Measurements from ENCODE around the gene PRRX1.

The PRRX1 gene

GRCh38 chr1:170692866-170693575 lies 29.1 kb downstream of the PRRX1 start:
- no peak for DNase-seq (ENCODE audit: low read depth)

GRCh38 chr1:170694172-170694926 lies 30.4 kb downstream of the PRRX1 start:
- no peak for DNase-seq (ENCODE audit: low read depth)

- no peak for DNase-seq (ENCODE audit: low read depth)
Observed at GRCh38 chr1:170695955-170696590, 32.1 kb downstream of the PRRX1 start.

GRCh38 chr1:170696591-170697290 lies 32.8 kb downstream of the PRRX1 start:
- no peak for DNase-seq (ENCODE audit: low read depth)

- DNase-seq (ENCODE audit: low read depth): no peak
Observed at GRCh38 chr1:170697316-170697715, 33.4 kb downstream of the PRRX1 start.

- no peak for DNase-seq (ENCODE audit: low read depth)
Observed at GRCh38 chr1:170698301-170699275, 34.7 kb downstream of the PRRX1 start.

- no peak for DNase-seq (ENCODE audit: low read depth)
Observed at GRCh38 chr1:170699696-170700095, 35.8 kb downstream of the PRRX1 start.

DNA sequence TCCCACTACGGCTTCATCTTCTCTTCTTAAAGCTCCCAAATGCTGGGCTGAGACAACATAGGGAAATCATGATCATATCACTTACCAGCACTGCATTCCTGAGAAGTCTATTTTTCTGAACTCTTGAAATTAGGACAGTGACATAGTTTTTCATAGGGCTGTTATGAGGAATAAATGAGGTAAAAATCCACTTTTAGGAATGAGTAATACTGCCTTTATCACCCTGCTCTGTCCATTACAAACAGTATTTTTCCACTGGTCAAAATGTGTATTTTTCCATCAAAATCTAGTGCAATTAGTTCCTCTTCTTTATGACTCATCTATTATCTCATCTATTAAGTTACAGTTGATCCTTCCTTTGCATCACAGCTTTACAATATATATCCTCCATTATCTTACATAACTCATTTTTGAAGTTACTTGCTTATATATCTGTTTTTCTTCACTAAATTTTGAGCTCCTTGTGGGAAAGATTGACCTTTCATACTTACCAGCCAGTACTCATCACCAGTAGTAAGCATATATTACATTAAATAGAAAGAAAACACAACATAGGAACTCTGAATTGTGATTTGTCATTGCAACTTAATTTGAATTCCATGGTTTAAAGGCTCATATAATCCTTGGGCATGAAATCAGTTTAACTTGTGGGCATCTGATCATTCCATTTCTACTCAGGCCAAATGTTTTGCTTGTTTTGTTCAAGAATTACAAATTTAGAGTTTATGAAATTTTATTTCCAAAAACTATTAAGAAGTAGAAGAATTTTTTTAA lies 37.1 kb downstream of the PRRX1 start:
- DNase-seq (ENCODE audit: low read depth): no peak

DNA sequence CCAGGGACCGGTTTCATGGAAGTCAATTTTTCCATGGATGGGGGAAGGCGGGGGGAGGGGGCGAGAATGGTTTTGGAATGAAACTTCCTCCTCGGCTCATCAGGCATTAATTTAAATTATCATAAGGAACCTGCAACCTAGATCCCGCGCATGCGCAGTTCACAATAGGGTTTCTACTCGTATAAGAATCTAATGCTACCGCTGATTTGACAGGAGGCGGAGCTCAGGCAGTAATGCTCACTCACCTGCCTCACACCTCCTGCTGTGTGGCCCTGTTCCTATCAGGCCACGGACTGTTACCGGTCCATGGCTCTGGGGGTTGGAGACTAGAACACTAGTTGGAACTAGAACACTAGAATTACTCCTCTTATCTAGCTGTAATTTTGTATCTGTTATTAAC lies 38.0 kb downstream of the PRRX1 start:
- no peak for DNase-seq (ENCODE audit: low read depth)

GRCh38 chr1:170703591-170703990 lies 39.7 kb downstream of the PRRX1 start:
- no peak for DNase-seq (ENCODE audit: low read depth)

GRCh38 chr1:170704256-170704655 lies 40.3 kb downstream of the PRRX1 start:
- no peak for DNase-seq (ENCODE audit: low read depth)

DNA sequence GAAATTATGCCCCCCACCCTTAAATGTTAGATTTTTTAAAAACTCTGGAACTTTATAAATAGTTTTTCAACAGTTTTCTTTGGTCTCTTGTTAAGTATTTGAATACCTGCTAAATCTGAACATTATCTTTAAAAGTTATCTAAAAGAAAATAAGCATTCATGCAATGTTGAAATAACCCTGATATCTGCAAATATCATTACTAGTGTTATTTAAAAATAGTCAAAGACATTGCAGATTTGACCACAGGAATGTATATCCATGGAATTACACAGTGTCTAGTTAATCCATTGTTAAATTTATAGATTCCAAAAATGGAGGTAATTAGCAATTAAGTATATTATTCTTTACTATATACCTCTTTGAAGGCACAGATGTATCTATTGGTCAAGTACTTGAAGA lies 42.0 kb downstream of the PRRX1 start:
- no peak for DNase-seq (ENCODE audit: low read depth)

- no peak for DNase-seq (ENCODE audit: low read depth)
Observed at GRCh38 chr1:170707117-170707516, 43.2 kb downstream of the PRRX1 start.

- no peak for DNase-seq (ENCODE audit: low read depth)
Observed at GRCh38 chr1:170707959-170708655, 44.2 kb downstream of the PRRX1 start.

DNA sequence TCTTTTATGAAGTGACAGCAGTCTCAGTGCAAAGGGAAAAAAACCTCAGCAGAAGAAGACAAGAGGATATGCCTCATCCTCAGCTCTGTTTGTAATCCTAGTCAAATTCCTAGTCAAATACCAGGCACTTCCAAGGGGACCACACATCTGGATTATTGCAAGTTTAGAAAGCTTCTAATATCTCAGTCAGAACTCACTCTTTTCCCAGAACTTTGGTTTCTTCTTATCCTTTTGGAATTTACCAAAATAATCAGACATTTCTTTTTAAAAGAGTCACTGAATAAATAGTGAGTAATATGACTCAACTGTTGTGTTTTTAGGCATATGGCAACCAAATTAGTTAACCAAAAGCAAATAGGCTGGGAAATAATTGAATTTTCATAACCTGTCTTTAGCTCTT lies 47.8 kb downstream of the PRRX1 start:
- no peak for DNase-seq (ENCODE audit: low read depth)

DNA sequence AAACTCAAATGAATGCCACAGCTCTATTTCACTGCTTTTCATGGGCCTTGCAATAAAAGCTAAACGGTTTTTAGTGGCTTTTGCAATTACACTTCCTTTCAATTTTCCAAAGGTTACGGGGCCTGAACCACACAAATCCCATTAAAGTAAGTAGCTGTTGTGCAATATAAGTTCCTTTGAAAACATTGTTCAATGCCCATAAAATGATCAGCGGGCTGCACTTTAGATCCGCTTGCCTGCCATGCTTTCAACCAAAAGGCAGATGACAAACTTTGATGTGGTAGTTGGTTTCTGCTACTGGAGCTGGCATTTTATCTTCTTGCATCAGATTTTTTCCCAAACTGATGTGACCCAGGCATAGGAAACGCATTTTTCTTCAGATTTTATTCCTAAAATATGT lies 50.2 kb downstream of the PRRX1 start:
- no peak for DNase-seq (ENCODE audit: low read depth)

DNA sequence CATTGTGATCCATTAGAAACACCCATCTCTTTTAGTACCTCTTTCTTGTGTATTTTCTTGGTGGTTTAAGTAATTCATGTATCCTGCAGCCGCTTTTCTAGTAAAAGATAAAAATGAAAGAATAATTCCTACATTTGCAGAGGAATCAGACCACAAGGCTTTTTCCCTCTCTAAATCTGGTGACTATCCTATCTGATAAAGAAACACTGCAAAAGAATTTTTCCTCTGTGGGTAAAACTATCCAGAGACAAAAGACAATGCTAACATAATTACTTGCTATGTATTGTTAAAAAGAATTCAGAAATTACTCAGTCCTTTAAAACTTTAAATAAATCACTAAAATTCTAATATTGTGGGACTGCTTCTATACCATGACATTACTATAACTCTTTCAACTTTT lies 51.0 kb downstream of the PRRX1 start:
- no peak for DNase-seq (ENCODE audit: low read depth)

DNA sequence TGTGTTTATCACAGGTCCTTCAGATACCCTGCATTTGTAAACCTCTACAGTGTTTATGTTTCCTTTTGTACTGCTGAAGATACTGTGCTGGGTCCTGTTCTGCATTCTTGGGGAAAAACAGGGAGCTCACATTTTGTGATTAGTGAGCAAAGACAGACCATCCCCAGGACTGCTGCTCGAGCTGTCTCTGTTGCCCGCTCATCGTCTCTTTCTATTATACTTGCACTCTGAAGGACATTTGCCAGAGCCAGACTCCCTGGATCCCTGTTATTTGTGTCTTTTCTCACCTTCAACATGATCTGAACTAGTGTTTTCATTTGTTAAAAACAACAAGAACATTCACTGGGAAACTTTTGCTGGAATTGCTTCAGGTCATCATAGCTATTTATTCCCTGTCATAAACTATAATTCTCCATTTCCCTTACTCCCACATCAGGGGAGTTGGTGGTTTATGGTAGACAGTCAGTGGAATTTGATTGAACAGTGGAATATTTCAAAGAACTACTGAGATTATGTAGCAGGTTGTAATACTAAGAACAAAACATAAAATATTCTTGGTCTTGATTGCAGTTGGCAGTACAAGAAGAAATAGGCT lies 53.0 kb downstream of the PRRX1 start:
- no peak for DNase-seq (ENCODE audit: low read depth)

DNA sequence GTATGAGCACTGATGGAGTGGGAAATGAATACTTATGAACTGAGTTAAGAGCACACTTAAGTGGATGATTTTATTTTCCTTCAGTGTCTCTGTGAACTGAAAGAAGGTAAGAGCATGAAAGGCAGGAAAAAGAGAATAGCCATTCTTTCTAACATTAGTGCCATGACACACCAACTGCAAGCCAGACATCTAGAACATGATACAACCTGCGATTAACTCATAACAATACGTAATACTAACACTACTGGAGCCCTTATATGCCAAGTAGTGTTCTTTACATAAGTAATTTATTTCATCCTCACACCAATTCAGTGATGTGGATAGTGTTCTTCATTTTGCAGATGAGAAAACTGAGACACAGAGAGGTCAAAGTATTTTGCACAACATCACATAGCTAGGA lies 56.7 kb downstream of the PRRX1 start:
- DNase-seq (ENCODE audit: low read depth): no peak

GRCh38 chr1:170721621-170722020 lies 57.7 kb downstream of the PRRX1 start:
- no peak for DNase-seq (ENCODE audit: low read depth)

Data from stimulated activated CD8-positive, alpha-beta memory T cell treated with anti-CD3 and anti-CD28 coated beads, Interleukin-15, amount 100 ng/mL, for 24 hours (primary cell).